ENCODE results near the gene CEP112. TPM values are rescaled to one million over a fixed set of nuclear protein-coding genes. Genes with fewer than 3 reads are reported as not detected.

The CEP112 gene
- total and polyA plus RNA-seq, 2 of the 8 experiments (the other 6 are each of a cell fraction or from before 2014, with no cell fraction given), result 0.62 to 3.1 TPM

DNA sequence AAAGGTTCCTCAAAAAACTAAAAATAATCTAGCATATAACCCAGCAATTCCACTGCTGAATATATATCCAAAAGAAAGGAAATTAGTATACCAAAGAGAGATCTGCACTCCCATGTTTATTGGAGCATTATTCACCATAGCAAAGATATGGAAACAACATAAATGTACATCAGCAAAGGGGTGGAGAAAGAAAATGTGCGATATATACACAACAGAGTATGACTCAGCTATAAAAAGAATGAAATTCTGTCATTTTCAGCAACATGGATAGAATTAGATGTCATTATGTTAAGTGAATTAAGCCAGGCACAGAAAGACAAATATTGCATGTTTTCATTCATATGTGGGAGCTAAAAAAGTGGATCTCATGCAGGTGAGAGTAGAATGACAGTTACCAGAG, 350.8 kb downstream of the CEP112 start:
- no peak overlapping the region for H2BK5ac ChIP-seq (ENCODE audit: low read depth, low read length)
- whole genome bisulfite sequencing, 2 experiments (ENCODE audit: extremely low coverage in 1 of 2, insufficient coverage in 1 of 2, insufficient read length in 1 of 2, insufficient replicate concordance in 2 of 2, low coverage in 1 of 2, low lambda C conversion rate in 2 of 2, missing lambda C conversion rate in 1 of 2), result 77% methylated on average over 1 of the region's 1 CpG; no CpG with 5 or more reads in 1 of the 2 experiments
- no peak overlapping the region for H3K4ac ChIP-seq (replicated peaks; ENCODE audit: insufficient read length, low read depth, low read length)
- H3K4me2 ChIP-seq (ENCODE audit: insufficient read depth in 1 of 2, low read depth in 2 of 2, low read length in 2 of 2), result no peak overlapping the region
- H3K23ac ChIP-seq (ENCODE audit: insufficient read length), result no peak overlapping the region
- no peaks in the 10 kb centered on the region for H3K27me3 ChIP-seq (replicated peaks in 1 of 4; ENCODE audit: control insufficient read depth in 3 of 4, extremely low read depth in 1 of 4, insufficient read depth in 3 of 4, low read length in 3 of 4)
- no peak overlapping the region for H3K4me3 ChIP-seq (ENCODE audit: extremely low read depth in 1 of 4, insufficient read depth in 2 of 4, low read depth in 3 of 4, low read length in 4 of 4)
- no peak overlapping the region for H4K8ac ChIP-seq (ENCODE audit: extremely low read depth, insufficient read depth, low read length)
- H2BK120ac ChIP-seq (replicated peaks; ENCODE audit: low read depth, low read length), result no peak overlapping the region
- H3K36me3 ChIP-seq (ENCODE audit: control insufficient read depth in 2 of 4, insufficient read depth in 4 of 4, low read length in 3 of 4), result no peaks in the 10 kb centered on the region
- H2AK5ac ChIP-seq (ENCODE audit: low read depth, low read length), result no peak overlapping the region
- FAIRE-seq, result no peak
- TF ChIP-seq POU5F1 (IDR thresholded peaks at IDR 0.05; ENCODE audit: low read depth, low read length) (no peak), NRF1 (IDR thresholded peaks at IDR 0.05; ENCODE audit: low read depth, low read length) (no peak), HDAC2 (IDR thresholded peaks at IDR 0.05; ENCODE audit: borderline replicate concordance in 1 of 2, low read depth in 2 of 2, low read length in 2 of 2) (no peak), KDM4A (IDR thresholded peaks at IDR 0.05; ENCODE audit: low read depth, low read length, severe bottlenecking) (no peak), RXRA (IDR thresholded peaks at IDR 0.05; ENCODE audit: insufficient read depth, low read depth, low read length) (no peak), CREB1 (IDR thresholded peaks at IDR 0.05) (no peak), ASH2L (IDR thresholded peaks at IDR 0.05; ENCODE audit: low read length) (no peak)
- TF ChIP-seq, protein P1, sequence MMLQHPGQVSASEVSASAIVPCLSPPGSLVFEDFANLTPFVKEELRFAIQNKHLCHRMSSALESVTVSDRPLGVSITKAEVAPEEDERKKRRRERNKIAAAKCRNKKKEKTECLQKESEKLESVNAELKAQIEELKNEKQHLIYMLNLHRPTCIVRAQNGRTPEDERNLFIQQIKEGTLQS (IDR thresholded peaks at IDR 0.05; ENCODE audit: insufficient read depth, low read depth, low read length), result no peak
- TF ChIP-seq, protein P2, sequence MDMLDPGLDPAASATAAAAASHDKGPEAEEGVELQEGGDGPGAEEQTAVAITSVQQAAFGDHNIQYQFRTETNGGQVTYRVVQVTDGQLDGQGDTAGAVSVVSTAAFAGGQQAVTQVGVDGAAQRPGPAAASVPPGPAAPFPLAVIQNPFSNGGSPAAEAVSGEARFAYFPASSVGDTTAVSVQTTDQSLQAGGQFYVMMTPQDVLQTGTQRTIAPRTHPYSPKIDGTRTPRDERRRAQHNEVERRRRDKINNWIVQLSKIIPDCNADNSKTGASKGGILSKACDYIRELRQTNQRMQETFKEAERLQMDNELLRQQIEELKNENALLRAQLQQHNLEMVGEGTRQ (IDR thresholded peaks at IDR 0.05; ENCODE audit: low read length), result no peak
- H2BK20ac ChIP-seq (ENCODE audit: low read length), result no peak overlapping the region
- no peak overlapping the region for H3K27ac ChIP-seq (ENCODE audit: low read depth, low read length)
- no peaks in the 10 kb centered on the region for H3K79me1 ChIP-seq (ENCODE audit: low read depth, low read length)
- H4K5ac ChIP-seq (ENCODE audit: insufficient read length, low read depth, low read length), result no peak overlapping the region
- H3K9me3 ChIP-seq (ENCODE audit: insufficient read depth in 2 of 2, low read depth in 1 of 2, low read length in 1 of 2), result peaks cover 2 to 10% of the 10 kb centered on the region in 2 experiments; a peak in 2 of 4 replicates
- H2BK15ac ChIP-seq (ENCODE audit: low read length), result no peak overlapping the region
- no peak overlapping the region for H3K14ac ChIP-seq (ENCODE audit: insufficient read length)
- no peaks in the 10 kb centered on the region for H3K4me1 ChIP-seq (replicated peaks in 1 of 4; ENCODE audit: control insufficient read depth in 3 of 4, insufficient read depth in 4 of 4, low read length in 3 of 4)
- no peak overlapping the region for H3K56ac ChIP-seq (replicated peaks; ENCODE audit: insufficient read length, low read depth, low read length)
- no peaks in the 10 kb centered on the region for H3K79me2 ChIP-seq (ENCODE audit: control insufficient read depth in 1 of 2, insufficient read depth in 2 of 2, low read length in 2 of 2)
- ChIA-PET POLR2A (ENCODE audit: partially characterized antibody) (no interaction called here), CTCF (ENCODE audit: partially characterized antibody) (no interaction called here)
- H4K20me1 ChIP-seq (replicated peaks in 1 of 2; ENCODE audit: control insufficient read depth in 1 of 2, insufficient read depth in 2 of 2, low read length in 2 of 2), result no peaks in the 10 kb centered on the region
- no peak overlapping the region for H3K9ac ChIP-seq (replicated peaks in 1 of 4; ENCODE audit: extremely low read depth in 1 of 4, low read depth in 3 of 4, low read length in 3 of 4)
- no peak overlapping the region for H2AFZ ChIP-seq (ENCODE audit: low read length)
- H3K23me2 ChIP-seq (ENCODE audit: low read depth, low read length), result no peaks in the 10 kb centered on the region
- no peak overlapping the region for H4K91ac ChIP-seq (replicated peaks; ENCODE audit: insufficient read length, low read length)
- H3K18ac ChIP-seq (ENCODE audit: extremely low read depth, low read length), result no peak overlapping the region
- no peak for DNase-seq (ENCODE audit: low read depth in 1 of 2, low spot score in 2 of 2)
- H2BK12ac ChIP-seq (ENCODE audit: low read depth, low read length), result no peak overlapping the region

All from H1 (cell line).